GM21423 (cell line): ENCODE data around the gene FPGS.

Experiments used
- ATAC-seq: cut with Tn5 transposase; IDR thresholded peaks from one replicate; pipeline ENCODE4 v1.9.1; 2021; ENCODE audit warnings: mild to moderate bottlenecking, moderate library complexity; ENCODE audit not compliant: unreplicated experiment

FPGS gene

DNA sequence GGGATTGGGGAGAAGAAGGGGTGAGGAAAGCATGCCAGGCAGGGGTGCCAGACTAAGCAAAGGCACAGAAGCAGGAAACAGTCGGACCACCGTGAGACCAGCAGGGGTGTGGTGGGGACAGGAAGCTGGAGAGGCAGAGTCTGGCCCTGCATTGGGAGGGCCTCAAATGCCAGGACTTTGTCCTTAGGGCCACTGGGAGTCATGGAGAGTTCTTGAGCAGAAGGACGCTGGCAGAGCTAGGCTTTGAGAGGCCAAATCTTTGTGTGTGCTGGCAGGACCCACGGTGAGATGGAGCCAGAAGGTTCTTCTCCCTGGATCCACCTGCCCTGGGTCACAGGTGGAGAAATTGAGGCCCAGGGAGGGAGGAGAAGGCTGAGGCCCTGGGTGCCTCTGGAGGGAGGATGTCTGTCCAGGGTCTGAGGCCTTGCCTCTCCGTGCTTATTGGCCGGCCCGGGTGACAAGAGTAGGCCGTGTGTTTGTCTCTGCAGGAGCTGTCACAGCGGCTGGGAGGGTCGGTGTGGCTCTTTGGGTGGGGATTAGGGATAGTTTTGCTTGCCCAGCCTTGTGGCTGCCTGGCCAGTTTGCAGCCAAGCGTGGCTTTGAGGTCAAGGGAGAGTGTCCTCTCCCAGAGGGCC lies 53.5 kb downstream of the FPGS start:
- no peak for ATAC-seq

DNA sequence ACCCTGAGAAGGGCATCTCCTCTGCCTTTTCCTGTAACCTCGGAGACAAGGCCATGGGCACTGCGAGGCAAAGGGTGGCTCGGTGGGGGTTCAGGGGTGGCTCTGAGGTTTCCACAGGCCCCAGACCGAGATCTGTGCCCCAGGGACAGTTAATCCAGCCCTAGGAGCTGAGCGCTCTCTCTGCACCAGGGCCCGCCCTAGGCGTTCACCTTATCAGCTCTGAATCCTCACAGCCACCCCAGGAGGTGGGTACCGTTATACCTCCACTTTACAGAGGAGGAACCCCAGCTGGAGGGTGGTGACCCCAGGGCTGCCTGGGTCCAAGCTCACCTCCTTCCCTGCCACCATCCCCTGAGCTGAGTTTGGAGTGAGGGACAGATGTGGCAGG lies 54.0 kb downstream of the FPGS start:
- ATAC-seq, result no peak

DNA sequence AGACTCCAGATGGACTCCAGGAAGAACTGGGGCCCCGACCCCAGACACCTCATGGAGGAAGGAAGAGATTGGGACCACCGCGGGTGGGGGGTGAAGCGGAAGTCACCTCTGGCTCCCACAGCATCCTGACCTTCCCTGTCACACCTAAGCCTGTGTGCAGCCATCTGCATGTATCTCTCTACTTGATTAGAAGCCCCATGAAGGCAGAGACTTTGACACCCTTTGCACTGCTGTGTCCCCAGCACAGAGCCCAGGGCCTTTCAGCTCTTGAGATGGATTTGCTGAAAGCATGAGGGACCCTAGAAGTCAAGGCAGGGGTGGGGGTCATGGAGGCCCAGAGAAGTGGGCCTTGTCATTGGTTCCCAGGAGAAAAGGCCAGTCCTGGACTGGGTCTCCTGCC lies 54.6 kb downstream of the FPGS start:
- ATAC-seq, result no peak

DNA sequence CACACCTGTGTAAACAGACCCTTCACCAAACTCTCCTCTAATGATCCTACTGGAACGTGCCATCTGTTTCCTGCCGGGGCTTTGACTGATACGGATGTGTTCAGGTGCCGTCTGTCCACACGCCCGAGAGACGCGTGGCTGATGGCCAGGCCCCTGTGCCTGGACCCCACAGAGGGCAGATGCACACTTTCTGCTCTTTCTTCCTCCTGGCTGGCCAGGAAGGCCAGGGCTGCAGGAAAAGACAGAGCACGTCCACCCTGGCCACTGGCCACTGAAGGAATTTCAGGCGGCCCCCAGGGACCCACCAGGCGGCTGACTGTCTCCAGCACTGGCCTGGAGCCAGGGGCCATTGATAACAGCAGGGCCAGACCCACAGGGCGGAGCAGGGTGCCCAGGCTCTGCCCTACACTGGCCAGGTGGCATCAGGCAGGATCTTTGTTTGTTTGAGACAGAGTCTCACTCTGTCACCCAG lies 55.4 kb downstream of the FPGS start:
- no peak for ATAC-seq

DNA sequence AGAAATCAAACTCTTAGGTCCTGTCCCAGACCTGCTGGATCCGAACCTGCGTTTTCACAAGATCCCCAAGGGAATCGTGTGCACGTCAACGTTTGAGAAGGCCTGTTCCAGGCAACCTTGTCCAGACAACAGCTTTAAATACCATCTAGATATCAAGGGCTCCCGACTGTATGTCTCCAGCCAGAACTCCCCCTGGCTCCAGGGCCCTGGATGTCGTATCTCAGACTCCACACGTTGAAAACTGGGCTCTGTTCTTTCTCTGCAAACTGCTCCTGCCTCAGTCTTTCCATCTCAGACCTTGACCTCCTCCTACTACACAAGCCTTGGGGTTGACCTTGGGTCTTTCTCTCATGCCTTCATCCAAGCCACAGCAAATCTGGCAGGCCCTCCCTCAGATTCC lies 57.6 kb downstream of the FPGS start:
- ATAC-seq, result no peak

DNA sequence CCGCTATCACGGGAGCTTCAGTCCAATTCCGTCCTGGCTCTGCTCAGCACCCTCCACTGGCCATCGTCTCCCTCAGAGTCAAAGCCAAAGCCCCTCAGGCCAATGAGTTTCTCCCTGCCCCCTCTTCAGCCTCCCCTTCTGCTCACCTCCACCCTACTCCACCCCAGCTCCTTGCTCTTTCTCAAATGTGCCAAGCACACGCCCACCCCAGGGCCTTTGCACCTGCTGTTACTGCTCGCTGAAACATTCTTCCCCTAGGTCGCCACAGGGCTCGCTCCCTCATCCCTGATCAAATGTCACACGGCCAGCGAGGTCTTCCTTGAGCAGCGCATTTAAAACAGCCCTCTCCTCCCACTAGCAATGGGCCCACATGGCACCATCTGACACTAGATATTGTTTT lies 58.1 kb downstream of the FPGS start:
- ATAC-seq, result no peak

DNA sequence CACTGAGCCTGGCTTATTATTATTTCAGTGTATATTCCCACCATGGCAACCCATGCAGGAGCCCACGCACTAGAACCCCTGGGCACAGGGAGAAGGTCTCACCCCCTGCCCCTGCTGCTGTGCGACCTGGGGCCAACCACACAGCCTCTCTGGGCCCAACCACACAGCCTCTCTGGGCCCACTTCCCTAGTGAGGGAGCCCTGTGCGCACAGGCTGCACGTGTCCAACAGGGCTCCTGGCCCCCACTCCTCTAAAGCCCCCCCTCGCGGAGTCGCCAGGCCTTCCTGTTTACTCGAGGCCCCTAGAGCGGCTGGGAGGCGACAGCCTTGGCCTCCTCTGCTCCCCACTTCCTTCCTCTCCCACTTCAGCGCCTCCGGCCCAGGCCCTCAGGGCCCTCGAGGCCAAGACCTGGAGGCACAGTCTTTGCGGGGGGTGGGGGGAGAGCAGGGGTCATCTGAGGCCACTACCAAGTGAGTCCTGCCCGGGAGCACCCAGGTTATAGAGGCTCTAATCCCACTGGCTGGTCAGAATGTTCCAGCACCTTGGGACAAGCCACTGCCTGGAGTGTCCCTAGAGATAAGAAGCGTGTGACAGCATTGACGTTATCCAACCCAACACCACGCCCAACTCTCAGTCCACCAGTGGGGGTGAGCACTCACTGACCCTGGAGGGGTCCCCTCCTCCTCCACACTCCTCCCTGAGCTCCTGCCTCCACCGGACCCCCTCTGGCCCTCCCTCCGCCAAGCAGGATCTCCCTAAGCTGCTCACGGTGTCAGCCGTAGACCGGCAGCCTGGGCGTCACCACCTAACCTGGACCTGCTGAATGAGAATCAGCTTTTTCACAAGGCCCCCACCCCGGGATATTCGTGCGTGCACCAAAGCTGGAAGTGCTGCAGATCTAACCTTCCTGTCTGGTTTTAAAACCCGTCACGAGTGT lies 59.7 kb downstream of the FPGS start:
- ATAC-seq, result no peak

DNA sequence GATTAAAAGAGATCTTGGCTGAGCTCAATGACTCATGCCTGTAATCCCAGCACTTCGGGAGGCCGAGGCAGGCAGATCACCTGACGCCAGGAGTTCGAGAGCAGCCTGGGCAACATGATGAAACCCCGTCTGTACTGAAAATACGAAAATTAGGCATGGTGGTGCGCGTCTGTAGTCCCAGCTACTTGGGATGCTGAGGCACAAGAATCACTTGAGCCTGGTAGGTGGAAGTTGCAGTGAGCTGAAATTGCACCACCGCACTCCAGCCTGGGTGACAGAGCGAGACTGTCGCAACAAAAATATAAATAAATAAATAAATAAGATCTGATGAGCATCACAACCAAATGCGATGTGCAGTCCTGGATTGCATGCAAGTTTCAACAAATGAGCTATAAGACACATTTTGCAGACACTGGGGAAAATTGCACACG lies 60.5 kb downstream of the FPGS start:
- no peak for ATAC-seq
